HCT116 (cell line): ENCODE measurements around the gene PLXDC1. TPM values are rescaled to one million over a fixed set of nuclear protein-coding genes. Genes with fewer than 3 reads are reported as not detected.

Source experiments
- ATAC-seq: fragments of 200-7000 bp; cut with Tn5 transposase; 2 replicates; pipeline ENCODE4 v1.9.1; 2020; ENCODE audit warnings: mild to moderate bottlenecking, moderate library complexity
- BruUV-seq: library from RNA; stranded (reverse); fragments of 400-500 nt; replicated peaks from 2 replicates; lab custom pipeline; 2021; lab: Mats Ljungman, UMichigan
- CTCF ChIA-PET: fragments of 300-600 bp; sonication (Branson Sonifier 250); formaldehyde crosslinking; loops from one replicate; lab custom pipeline; 2021; ENCODE audit warnings: antibody characterized with exemption; lab: Charles Lee
- POLR2A ChIA-PET: fragments of 300-600, 350-600 bp; sonication (Branson Sonifier 250); formaldehyde crosslinking; loops from one replicate; lab custom pipeline; 2021; ENCODE audit warnings: antibody characterized with exemption; lab: Charles Lee
- RAD21 ChIA-PET, 2 experiments: fragments of 300-600 bp; sonication (Branson Sonifier 250); formaldehyde crosslinking; loops; one replicate each; lab custom pipeline; 2023; ENCODE audit warnings: low total read pairs in 2 of 2; ENCODE audit not compliant: uncharacterized antibody in 2 of 2, unreplicated experiment in 2 of 2, low non-redundant PET in 1 of 2; lab: Charles Lee
- DNase-seq: peaks from one replicate; pipeline ENCODE4 v3.0.0-alpha.2; 2010; ENCODE audit warnings: low read depth, low spot score
- H2AFZ ChIP-seq: fragments of 200-600 bp; shearing (Covaris generic), sonication (generic); 2 replicates; pipeline ENCODE4 v1.6.1; 2017; ENCODE audit warnings: low read depth, mixed run types, mixed read lengths, antibody characterized with exemption, low read length; ENCODE audit not compliant: poor library complexity, severe bottlenecking
- H3K27ac ChIP-seq: 2 replicates; pipeline ENCODE4 v1.5.1; 2012; ENCODE audit warnings: low read depth, low read length
- H3K27me3 ChIP-seq: fragments of 200-600 bp; sonication (generic); 2 replicates; pipeline ENCODE4 v1.6.1; 2016; ENCODE audit warnings: mixed run types, low read length, mixed read lengths; ENCODE audit not compliant: insufficient read depth
- H3K36me3 ChIP-seq, 2 experiments: fragments of 200-500 bp in 1 of 2; fragments of 200-600 bp in 1 of 2; sonication (Bioruptor generic) in 1 of 2; sonication (generic) in 1 of 2; 2 replicates each; pipeline versions ENCODE4 v1.5.1 to v1.6.1; 2014 to 2016; ENCODE audit warnings: low read length in 2 of 2, inconsistent platforms in 1 of 2, mixed read lengths in 1 of 2, mixed run types in 1 of 2; ENCODE audit not compliant: insufficient read depth in 2 of 2, control insufficient read depth in 1 of 2
- H3K4me1 ChIP-seq, 2 experiments: fragments of 200-600 bp in 1 of 2; sonication (generic) in 1 of 2; 2 replicates each; pipeline versions ENCODE4 v1.5.1 to v1.6.1; 2012 to 2017; ENCODE audit warnings: low read length in 2 of 2, inconsistent platforms in 1 of 2, mild to moderate bottlenecking in 1 of 2, mixed read lengths in 1 of 2, mixed run types in 1 of 2, moderate library complexity in 1 of 2; ENCODE audit not compliant: insufficient read depth in 2 of 2, control insufficient read depth in 1 of 2
- H3K4me2 ChIP-seq: fragments of 200-600 bp; sonication (generic); 2 replicates; pipeline ENCODE4 v1.6.1; 2017; ENCODE audit warnings: mixed run types, low read length, mixed read lengths
- H3K4me3 ChIP-seq, 2 experiments: fragments of 200-600 bp in 1 of 2; sonication (generic) in 1 of 2; replicated peaks in 1 of 2; 2 replicates each; pipeline ENCODE4 v1.5.1; 2011 to 2016; ENCODE audit warnings: low read length in 2 of 2, control low read depth in 1 of 2, low read depth in 1 of 2, mild to moderate bottlenecking in 1 of 2, mixed read lengths in 1 of 2, mixed run types in 1 of 2
- H3K79me2 ChIP-seq: fragments of 200-600 bp; sonication (generic); 2 replicates; pipeline ENCODE4 v1.6.1; 2017; ENCODE audit warnings: mild to moderate bottlenecking, mixed run types, low read length, moderate library complexity, mixed read lengths; ENCODE audit not compliant: insufficient read depth
- H3K9ac ChIP-seq: fragments of 200-600 bp; sonication (generic); 2 replicates; pipeline ENCODE4 v1.6.1; 2016; ENCODE audit warnings: low read length, mixed read lengths
- H3K9me2 ChIP-seq: fragments of 200-600 bp; sonication (generic), shearing (Covaris generic); 2 replicates; pipeline ENCODE4 v1.6.1; 2017; ENCODE audit warnings: mixed run types, mild to moderate bottlenecking, moderate library complexity; ENCODE audit not compliant: insufficient read depth
- H3K9me3 ChIP-seq, 2 experiments: fragments of 200-500 bp in 1 of 2; fragments of 200-600 bp in 1 of 2; sonication (Bioruptor generic) in 1 of 2; sonication (generic) in 1 of 2; 2 replicates each; pipeline ENCODE4 v1.6.1; 2014 to 2017; ENCODE audit warnings: low read length in 2 of 2, mixed read lengths in 2 of 2, inconsistent platforms in 1 of 2, low read depth in 1 of 2, mild to moderate bottlenecking in 1 of 2, mixed run types in 1 of 2, moderate library complexity in 1 of 2; ENCODE audit not compliant: control insufficient read depth in 1 of 2, insufficient read depth in 1 of 2
- H4K20me1 ChIP-seq: fragments of 200-600 bp; sonication (generic), shearing (Covaris generic); 2 replicates; pipeline ENCODE4 v1.6.1; 2017; ENCODE audit warnings: mixed run types, mild to moderate bottlenecking, moderate library complexity; ENCODE audit not compliant: insufficient read depth
- CBX3 ChIP-seq: IDR thresholded peaks from 2 replicates; pipeline ENCODE4 v1.6.1; 2012; ENCODE audit warnings: low read depth
- CEBPB ChIP-seq: IDR thresholded peaks from 2 replicates; pipeline ENCODE4 v1.6.1; 2012; ENCODE audit warnings: low read depth
- EGR1 ChIP-seq: IDR thresholded peaks from 2 replicates; pipeline ENCODE4 v1.6.1; 2012; ENCODE audit warnings: low read depth
- ELF1 ChIP-seq: IDR thresholded peaks from 2 replicates; pipeline ENCODE4 v1.6.1; 2012; ENCODE audit warnings: low read depth, borderline replicate concordance
- EZH2 ChIP-seq: fragments of 200-600 bp; sonication (generic); IDR thresholded peaks from 2 replicates; pipeline ENCODE4 v1.6.1; 2017; ENCODE audit warnings: antibody characterized with exemption, mixed run types
- EZH2phosphoT487 ChIP-seq: fragments of 200-600 bp; IDR thresholded peaks from 2 replicates; pipeline ENCODE4 v1.6.1; 2018; ENCODE audit warnings: antibody characterized with exemption, borderline replicate concordance
- FOSL1 ChIP-seq: IDR thresholded peaks from 2 replicates; pipeline ENCODE4 v1.6.1; 2012; ENCODE audit warnings: low read depth
- POLR2AphosphoS5 ChIP-seq: IDR thresholded peaks from 2 replicates; pipeline ENCODE4 v1.6.1; 2011; ENCODE audit warnings: mild to moderate bottlenecking, low read depth, low read length, moderate library complexity
- RAD21 ChIP-seq: IDR thresholded peaks from 2 replicates; pipeline ENCODE4 v1.6.1; 2012; ENCODE audit warnings: low read depth, mild to moderate bottlenecking
- SRF ChIP-seq: IDR thresholded peaks from 2 replicates; pipeline ENCODE4 v1.6.1; 2012; ENCODE audit warnings: low read depth
- TCF7L2 ChIP-seq: IDR thresholded peaks from 2 replicates; pipeline ENCODE4 v1.7.0; 2011; ENCODE audit warnings: borderline replicate concordance, inconsistent platforms; ENCODE audit not compliant: insufficient read depth, insufficient read length; ENCODE audit errors: extremely low read depth
- YY1 ChIP-seq: IDR thresholded peaks from 2 replicates; pipeline ENCODE4 v1.6.1; 2011; ENCODE audit warnings: low read length, low read depth, moderate library complexity, mild to moderate bottlenecking; ENCODE audit not compliant: insufficient replicate concordance; ENCODE audit errors: extremely low read depth
- ZNF274 ChIP-seq: fragments of 200-500 bp; sonication (Bioruptor generic); IDR thresholded peaks from 2 replicates; pipeline ENCODE4 v1.6.1; 2014; ENCODE audit warnings: mild to moderate bottlenecking, low read depth, low read length, inconsistent platforms
- intact Hi-C: fragments of 100-400 bp; cut with micrococcal nuclease; formaldehyde crosslinking; loops from 2 replicates; pipeline ENCODE4 v1.10.0; 2022
- total RNA-seq: library from RNA; stranded (reverse); gene quantifications from one replicate; pipeline ENCODE4 v1.2.1, GENCODE V29; 2021; ENCODE audit not compliant: unreplicated experiment
- TF ChIP-seq, protein P1 (sequence below): IDR thresholded peaks from 2 replicates; pipeline ENCODE4 v1.6.1; 2012
- TF ChIP-seq, protein P2 (sequence below): IDR thresholded peaks from 2 replicates; pipeline ENCODE4 v1.6.1; 2012
- TF ChIP-seq, protein P3 (sequence below), 3 experiments: fragments of 200-600 bp in 1 of 3; sonication (generic) in 1 of 3; IDR thresholded peaks in 2 of 3; conservative IDR thresholded peaks in 1 of 3; 2 replicates each; pipeline ENCODE4 v1.5.1; 2012 to 2017; ENCODE audit warnings: low read depth in 2 of 3, low read length in 2 of 3, antibody characterized with exemption in 1 of 3, borderline replicate concordance in 1 of 3, control low read depth in 1 of 3, mild to moderate bottlenecking in 1 of 3, mixed read lengths in 1 of 3, mixed run types in 1 of 3, moderate library complexity in 1 of 3; ENCODE audit not compliant: insufficient read depth in 1 of 3

PLXDC1 gene
- total RNA-seq, 1 experiment from 2014 or later, result 1.8 TPM

DNA sequence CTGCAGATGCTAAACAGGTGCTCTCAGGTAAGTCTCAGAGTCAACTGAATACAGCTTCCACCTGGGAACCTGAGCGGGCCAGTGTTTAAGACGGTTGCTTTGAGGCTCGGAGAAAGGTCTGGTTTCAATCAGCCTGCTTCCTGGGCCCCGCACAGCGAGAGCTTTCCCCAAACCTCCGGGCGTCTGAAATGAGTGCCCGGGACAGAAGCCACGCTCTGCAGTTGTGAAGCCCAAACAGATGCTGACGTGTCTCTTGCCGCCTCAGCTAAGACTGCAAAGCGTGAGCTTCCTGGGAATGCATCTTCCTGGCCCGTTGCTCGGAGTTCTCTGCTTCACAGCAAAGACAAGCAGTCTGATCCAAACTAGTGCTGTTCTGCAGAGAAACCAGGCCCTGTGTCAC, 36.7 kb downstream of the PLXDC1 start (continued):
- no peak for TF ChIP-seq ELF1
- no peak for TF ChIP-seq FOSL1
- TF ChIP-seq, protein P1, sequence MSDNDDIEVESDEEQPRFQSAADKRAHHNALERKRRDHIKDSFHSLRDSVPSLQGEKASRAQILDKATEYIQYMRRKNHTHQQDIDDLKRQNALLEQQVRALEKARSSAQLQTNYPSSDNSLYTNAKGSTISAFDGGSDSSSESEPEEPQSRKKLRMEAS, result no peak
- TF ChIP-seq TCF7L2, result no peak
- TF ChIP-seq CEBPB, result no peak
- no peak for TF ChIP-seq CBX3
- TF ChIP-seq, protein P2, sequence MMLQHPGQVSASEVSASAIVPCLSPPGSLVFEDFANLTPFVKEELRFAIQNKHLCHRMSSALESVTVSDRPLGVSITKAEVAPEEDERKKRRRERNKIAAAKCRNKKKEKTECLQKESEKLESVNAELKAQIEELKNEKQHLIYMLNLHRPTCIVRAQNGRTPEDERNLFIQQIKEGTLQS, result no peak
- TF ChIP-seq EZH2, result no peak

DNA sequence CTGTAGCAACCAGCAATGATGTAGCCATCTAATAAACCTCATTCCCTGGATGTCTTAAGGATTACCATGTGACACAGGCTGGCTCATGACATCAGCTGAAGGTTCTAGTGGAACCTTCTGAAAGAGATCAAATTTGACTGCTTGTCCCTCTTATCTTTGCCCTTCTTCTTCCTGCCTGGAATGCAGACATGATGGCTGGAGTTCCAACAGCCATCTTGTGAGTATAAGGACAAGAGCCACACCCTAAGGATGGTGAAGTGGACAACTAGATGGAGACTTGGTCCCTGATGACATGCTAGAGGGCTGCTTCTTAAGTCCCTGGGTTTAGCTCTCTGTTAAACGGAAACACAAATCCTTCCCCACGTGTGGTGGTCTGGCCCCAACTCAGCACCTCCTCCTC, 37.6 kb downstream of the PLXDC1 start:
- H3K79me2 ChIP-seq, result no peaks in the 10 kb centered on the region
- RAD21 ChIA-PET, result no interaction called here
- ATAC-seq (no peak), DNase-seq (no peak)
- POLR2A ChIA-PET, result no interaction called here
- no peak overlapping the region for H3K9ac ChIP-seq
- H3K27ac ChIP-seq, result no peak overlapping the region
- H2AFZ ChIP-seq, result no peak overlapping the region
- H3K4me1 ChIP-seq, result no peaks in the 10 kb centered on the region
- intact Hi-C loops, result no loop called here
- no peak overlapping the region for H3K4me3 ChIP-seq
- H3K36me3 ChIP-seq, result no peaks in the 10 kb centered on the region
- no peaks in the 10 kb centered on the region for H3K9me2 ChIP-seq
- BruUV-seq, result no TSS peak
- CTCF ChIA-PET, result no interaction called here
- no peaks in the 10 kb centered on the region for H4K20me1 ChIP-seq
- no peaks in the 10 kb centered on the region for H3K9me3 ChIP-seq
- TF ChIP-seq SRF, result no peak
- no peaks in the 10 kb centered on the region for H3K27me3 ChIP-seq
- H3K4me2 ChIP-seq, result no peak overlapping the region

DNA sequence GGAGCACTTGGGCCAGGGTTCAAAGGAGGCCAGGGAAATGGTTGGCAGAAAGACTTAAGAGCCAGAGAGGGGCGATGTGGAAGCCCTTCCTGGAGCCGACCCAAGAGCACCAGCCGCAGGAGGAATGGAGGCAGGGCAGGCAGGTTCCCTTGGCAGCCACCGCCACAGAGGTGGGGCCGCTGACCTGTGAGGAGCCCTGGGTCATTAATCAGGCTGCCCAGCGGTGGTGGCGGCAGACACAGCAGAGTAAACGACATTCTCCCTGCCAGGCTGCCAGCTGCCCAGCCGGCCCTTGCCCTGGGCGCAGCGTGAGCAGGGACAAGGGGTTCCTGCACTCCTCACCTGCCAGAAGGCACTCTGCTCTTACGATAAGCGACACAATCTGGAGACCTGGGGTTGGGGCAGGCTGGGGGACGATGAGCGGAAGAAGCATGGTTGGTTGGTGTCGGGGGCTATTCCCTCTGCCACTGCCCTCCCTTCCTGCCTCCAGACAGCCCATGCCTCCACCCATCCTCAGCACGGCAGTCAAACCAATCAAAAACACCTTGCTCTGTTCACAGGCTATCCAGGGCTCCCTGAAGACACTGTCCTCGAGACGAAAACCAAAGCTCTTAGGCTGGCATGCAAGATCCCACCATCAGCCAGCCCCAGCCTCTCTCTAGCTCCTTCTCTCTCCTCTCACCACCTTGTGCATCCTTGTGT, 40.9 kb downstream of the PLXDC1 start:
- POLR2A ChIA-PET, result no interaction called here
- Histone ChIP-seq H3K27ac (no peak overlapping the region), H4K20me1 (no peaks in the 10 kb centered on the region), H3K4me3 (no peak overlapping the region), H3K4me2 (no peak overlapping the region), H2AFZ (no peak overlapping the region), H3K36me3 (no peaks in the 10 kb centered on the region), H3K79me2 (no peaks in the 10 kb centered on the region), H3K9me3 (no peaks in the 10 kb centered on the region), H3K4me1 (no peaks in the 10 kb centered on the region), H3K9ac (no peak overlapping the region), H3K9me2 (no peaks in the 10 kb centered on the region), H3K27me3 (no peaks in the 10 kb centered on the region)
- RAD21 ChIA-PET, result no interaction called here
- BruUV-seq, result no TSS peak
- CTCF ChIA-PET, result no interaction called here
- intact Hi-C loops, result no loop called here
- ATAC-seq (no peak), DNase-seq (no peak)
- TF ChIP-seq EZH2phosphoT487, result no peak
- TF ChIP-seq RAD21, result no peak
- TF ChIP-seq ELF1, result no peak
- TF ChIP-seq YY1, result no peak
- no peak for TF ChIP-seq POLR2AphosphoS5
- TF ChIP-seq, protein P3, sequence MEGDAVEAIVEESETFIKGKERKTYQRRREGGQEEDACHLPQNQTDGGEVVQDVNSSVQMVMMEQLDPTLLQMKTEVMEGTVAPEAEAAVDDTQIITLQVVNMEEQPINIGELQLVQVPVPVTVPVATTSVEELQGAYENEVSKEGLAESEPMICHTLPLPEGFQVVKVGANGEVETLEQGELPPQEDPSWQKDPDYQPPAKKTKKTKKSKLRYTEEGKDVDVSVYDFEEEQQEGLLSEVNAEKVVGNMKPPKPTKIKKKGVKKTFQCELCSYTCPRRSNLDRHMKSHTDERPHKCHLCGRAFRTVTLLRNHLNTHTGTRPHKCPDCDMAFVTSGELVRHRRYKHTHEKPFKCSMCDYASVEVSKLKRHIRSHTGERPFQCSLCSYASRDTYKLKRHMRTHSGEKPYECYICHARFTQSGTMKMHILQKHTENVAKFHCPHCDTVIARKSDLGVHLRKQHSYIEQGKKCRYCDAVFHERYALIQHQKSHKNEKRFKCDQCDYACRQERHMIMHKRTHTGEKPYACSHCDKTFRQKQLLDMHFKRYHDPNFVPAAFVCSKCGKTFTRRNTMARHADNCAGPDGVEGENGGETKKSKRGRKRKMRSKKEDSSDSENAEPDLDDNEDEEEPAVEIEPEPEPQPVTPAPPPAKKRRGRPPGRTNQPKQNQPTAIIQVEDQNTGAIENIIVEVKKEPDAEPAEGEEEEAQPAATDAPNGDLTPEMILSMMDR (IDR thresholded peaks at IDR 0.05 in 2 of 3, conservative IDR thresholded peaks at IDR 0.05 in 1 of 3; ENCODE audit: borderline replicate concordance in 1 of 3, insufficient read depth in 1 of 3, low read depth in 2 of 3, low read length in 2 of 3), result no peak
- TF ChIP-seq EGR1, result no peak
- no peak for TF ChIP-seq ZNF274
